GM23338 (cell line): ENCODE measurements around the gene SDR39U1. TPM values are rescaled to one million over a fixed set of nuclear protein-coding genes. Genes with fewer than 3 reads are reported as not detected.

Experiments
- ATAC-seq: fragments of 200-7000 bp; cut with Tn5 transposase; 3 replicates; pipeline ENCODE4 v1.9.1; 2020
- DNase-seq: peaks from one replicate; pipeline ENCODE4 v3.0.0-alpha.2; 2015; ENCODE audit warnings: low spot score
- H2AFZ ChIP-seq: fragments of 200-600 bp; sonication (generic); 2 replicates; pipeline ENCODE4 v1.8.0; 2016; ENCODE audit warnings: antibody characterized with exemption, mild to moderate bottlenecking, moderate library complexity
- H3F3A ChIP-seq: fragments of 200-600 bp; sonication (generic); replicated peaks from 2 replicates; pipeline ENCODE4 v1.8.0; 2017; ENCODE audit warnings: antibody characterized with exemption, mixed run types, low read depth
- H3K27ac ChIP-seq: fragments of 200-600 bp; sonication (generic); 2 replicates; pipeline ENCODE4 v1.6.1; 2016; ENCODE audit warnings: low read depth
- H3K27me3 ChIP-seq: fragments of 200-600 bp; sonication (generic); 2 replicates; pipeline ENCODE4 v1.8.0; 2016; ENCODE audit warnings: mild to moderate bottlenecking, mixed run types, moderate library complexity; ENCODE audit not compliant: insufficient read depth
- H3K36me3 ChIP-seq: fragments of 200-600 bp; sonication (generic); 2 replicates; pipeline ENCODE4 v1.8.0; 2016; ENCODE audit warnings: mild to moderate bottlenecking; ENCODE audit not compliant: insufficient read depth
- H3K4me1 ChIP-seq: fragments of 200-600 bp; sonication (generic); 2 replicates; pipeline ENCODE4 v1.8.0; 2016; ENCODE audit warnings: mild to moderate bottlenecking, moderate library complexity; ENCODE audit not compliant: insufficient read depth
- H3K4me2 ChIP-seq: fragments of 200-600 bp; sonication (generic); 2 replicates; pipeline ENCODE4 v1.7.1; 2017; ENCODE audit warnings: mixed run types
- H3K4me3 ChIP-seq: fragments of 200-600 bp; sonication (generic); 2 replicates; pipeline ENCODE4 v1.6.1; 2016; ENCODE audit warnings: mixed run types
- H3K79me2 ChIP-seq: fragments of 200-600 bp; sonication (generic); replicated peaks from 2 replicates; pipeline ENCODE4 v1.8.0; 2017; ENCODE audit warnings: mild to moderate bottlenecking; ENCODE audit not compliant: insufficient read depth
- H3K9me2 ChIP-seq: fragments of 200-600 bp; sonication (generic); 2 replicates; pipeline ENCODE4 v1.8.0; 2017; ENCODE audit not compliant: insufficient read depth
- H4K20me1 ChIP-seq: fragments of 200-600 bp; sonication (generic); replicated peaks from 2 replicates; pipeline ENCODE4 v1.8.0; 2017; ENCODE audit warnings: mild to moderate bottlenecking; ENCODE audit not compliant: insufficient read depth
- H3K27ac Mint-ChIP-seq: 2 replicates; pipeline ENCODE4 v1.8.0; 2020; ENCODE audit warnings: inconsistent platforms, mild to moderate bottlenecking, moderate library complexity, mixed read lengths
- H3K27me3 Mint-ChIP-seq: 3 replicates; pipeline ENCODE4 v1.8.0; 2022; ENCODE audit warnings: low read depth, mild to moderate bottlenecking, moderate library complexity, mixed read lengths, inconsistent platforms; ENCODE audit not compliant: insufficient read depth, poor library complexity
- H3K36me3 Mint-ChIP-seq: 3 replicates; pipeline ENCODE4 v1.8.0; 2021; ENCODE audit warnings: low read depth, mild to moderate bottlenecking, inconsistent platforms, moderate library complexity, mixed read lengths
- H3K4me1 Mint-ChIP-seq: 3 replicates; pipeline ENCODE4 v1.8.0; 2020; ENCODE audit warnings: mild to moderate bottlenecking, inconsistent platforms, mixed read lengths
- H3K4me3 Mint-ChIP-seq: 3 replicates; pipeline ENCODE4 v1.8.0; 2021; ENCODE audit warnings: moderate library complexity, mild to moderate bottlenecking, inconsistent platforms, mixed read lengths
- H3K9me3 Mint-ChIP-seq: 3 replicates; pipeline ENCODE4 v1.8.0; 2020; ENCODE audit warnings: moderate library complexity, mild to moderate bottlenecking, inconsistent platforms, mixed read lengths
- CREB1 ChIP-seq: fragments of 250-450 bp; sonication (Bioruptor Pico); IDR thresholded peaks from 2 replicates; pipeline ENCODE4 v1.5.0; 2020; ENCODE audit warnings: low read depth, mild to moderate bottlenecking, moderate library complexity
- EZH2 ChIP-seq: fragments of 200-600 bp; sonication (generic); IDR thresholded peaks from one replicate; pipeline ENCODE4 v1.8.0; 2017; ENCODE audit warnings: antibody characterized with exemption, mild to moderate bottlenecking, low read depth; ENCODE audit not compliant: unreplicated experiment
- EZH2phosphoT487 ChIP-seq: fragments of 200-600 bp; sonication (generic); IDR thresholded peaks from one replicate; pipeline ENCODE4 v1.8.1; 2018; ENCODE audit warnings: antibody characterized with exemption; ENCODE audit not compliant: unreplicated experiment
- JUNB ChIP-seq: IDR thresholded peaks from one replicate; pipeline ENCODE4 v1.6.1; 2016; ENCODE audit warnings: antibody characterized with exemption; ENCODE audit not compliant: unreplicated experiment
- NANOG ChIP-seq: IDR thresholded peaks from 2 replicates; pipeline ENCODE4 v1.6.1; 2016; ENCODE audit warnings: antibody characterized with exemption, borderline replicate concordance
- POLR2AphosphoS5 ChIP-seq: IDR thresholded peaks from 2 replicates; pipeline ENCODE4 v1.6.1; 2016; ENCODE audit warnings: antibody characterized with exemption, low read depth
- STAT1 ChIP-seq: IDR thresholded peaks from one replicate; pipeline ENCODE4 v1.6.1; 2016; ENCODE audit warnings: antibody characterized with exemption; ENCODE audit not compliant: unreplicated experiment
- ZNF114 ChIP-seq: fragments of 250-450 bp; sonication (Bioruptor Pico); IDR thresholded peaks from 2 replicates; pipeline ENCODE4 v1.5.0; 2020; ENCODE audit warnings: mild to moderate bottlenecking, moderate library complexity
- ZNF331 ChIP-seq: fragments of 250-450 bp; sonication (Bioruptor Pico); IDR thresholded peaks from 2 replicates; pipeline ENCODE4 v1.5.0; 2020; ENCODE audit warnings: low read depth, mild to moderate bottlenecking, moderate library complexity
- polyA plus RNA-seq: library from polyadenylated mRNA; unstranded; fragments of >200 nt; fragmentation: Nextera tagmentation; extraction: Ambion mirVana; gene quantifications from 2 replicates; pipeline ENCODE4 v1.2.1, GENCODE V29; 2016
- total RNA-seq: library from RNA; depleted of rRNA; stranded (reverse); fragments of >200 nt; shearing (Covaris generic); gene quantifications from 2 replicates; pipeline ENCODE4 v1.2.3, GENCODE V29; 2014
- TF ChIP-seq, protein P1 (sequence below), 2 experiments: fragments of 200-600 bp in 1 of 2; sonication (generic) in 1 of 2; conservative IDR thresholded peaks; 2 replicates each; pipeline versions ENCODE4 v1.5.1 to v1.6.1; 2016 to 2017; ENCODE audit warnings: antibody characterized with exemption in 2 of 2, low read depth in 2 of 2, mild to moderate bottlenecking in 2 of 2, moderate library complexity in 1 of 2
- TF ChIP-seq, protein P2 (sequence below): IDR thresholded peaks from 2 replicates; pipeline ENCODE4 v1.6.1; 2016; ENCODE audit warnings: antibody characterized with exemption
- TF ChIP-seq, protein P3 (sequence below): IDR thresholded peaks from one replicate; pipeline ENCODE4 v1.6.1; 2018; ENCODE audit warnings: antibody characterized with exemption; ENCODE audit not compliant: unreplicated experiment
- TF ChIP-seq, protein P4 (sequence below): fragments of 250-450 bp; sonication (Bioruptor Pico); IDR thresholded peaks from 2 replicates; pipeline ENCODE4 v1.5.0; 2020; ENCODE audit warnings: mild to moderate bottlenecking, moderate library complexity

SDR39U1 gene
- total and polyA plus RNA-seq, 2 experiments from 2014 or later: 22.9 to 66.5 TPM

DNA sequence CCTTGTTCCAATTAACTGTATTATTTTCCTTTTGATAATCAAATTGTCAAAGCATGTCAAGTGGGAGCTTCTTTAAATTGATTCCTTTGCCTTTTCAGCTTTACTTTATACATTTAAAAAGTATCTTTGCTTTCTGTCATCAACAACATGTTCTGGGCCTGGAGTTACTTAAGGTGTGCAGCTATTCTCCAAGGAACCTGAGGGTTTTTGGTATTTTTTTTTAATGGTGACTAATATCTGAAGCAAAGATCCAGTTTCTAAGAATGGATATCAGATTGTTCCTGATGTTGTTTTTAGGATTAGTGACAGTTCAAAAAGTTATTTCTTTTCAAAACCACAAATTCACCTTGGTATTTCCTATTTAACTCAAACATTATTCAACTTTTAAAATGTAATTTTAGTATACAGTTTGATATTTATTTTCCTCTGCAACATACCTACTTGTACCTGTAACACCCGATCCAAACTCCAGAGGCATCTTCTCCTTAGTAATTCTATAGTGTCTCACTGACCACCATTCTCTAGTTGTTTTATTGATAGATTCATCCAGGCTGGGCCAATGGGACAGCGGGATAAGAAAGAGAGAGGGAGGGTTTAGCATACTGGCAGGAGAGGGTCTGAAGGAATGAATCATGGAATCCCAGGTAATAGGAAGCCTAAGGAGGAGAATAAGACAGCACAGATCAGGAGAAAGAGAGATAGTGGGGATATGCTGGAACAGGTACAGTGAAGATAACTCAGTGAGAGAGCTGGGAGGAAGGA, 16.2 kb downstream of the SDR39U1 start:
- Histone ChIP-seq H3K4me1 (peaks cover 17% of the 10 kb centered on the region), H3K27me3 (peaks cover 43% of the 10 kb centered on the region), H3K27ac (no peak overlapping the region), H3K36me3 (no peaks in the 10 kb centered on the region), H4K20me1 (no peaks in the 10 kb centered on the region), H3K79me2 (no peaks in the 10 kb centered on the region), H2AFZ (peak overlapping the region; percentile 67; the same call in 1 of the 2 replicates), H3F3A (peaks cover 9% of the 10 kb centered on the region), H3K4me2 (no peak overlapping the region), H3K4me3 (no peak overlapping the region), H3K9me2 (no peaks in the 10 kb centered on the region)
- H3K4me3 Mint-ChIP-seq: peak overlapping the region; percentile 16; the same call in 1 of the 3 replicates
- TF ChIP-seq ZNF331 (CRISPR knock-in tag): no peak
- TF ChIP-seq, protein P1, sequence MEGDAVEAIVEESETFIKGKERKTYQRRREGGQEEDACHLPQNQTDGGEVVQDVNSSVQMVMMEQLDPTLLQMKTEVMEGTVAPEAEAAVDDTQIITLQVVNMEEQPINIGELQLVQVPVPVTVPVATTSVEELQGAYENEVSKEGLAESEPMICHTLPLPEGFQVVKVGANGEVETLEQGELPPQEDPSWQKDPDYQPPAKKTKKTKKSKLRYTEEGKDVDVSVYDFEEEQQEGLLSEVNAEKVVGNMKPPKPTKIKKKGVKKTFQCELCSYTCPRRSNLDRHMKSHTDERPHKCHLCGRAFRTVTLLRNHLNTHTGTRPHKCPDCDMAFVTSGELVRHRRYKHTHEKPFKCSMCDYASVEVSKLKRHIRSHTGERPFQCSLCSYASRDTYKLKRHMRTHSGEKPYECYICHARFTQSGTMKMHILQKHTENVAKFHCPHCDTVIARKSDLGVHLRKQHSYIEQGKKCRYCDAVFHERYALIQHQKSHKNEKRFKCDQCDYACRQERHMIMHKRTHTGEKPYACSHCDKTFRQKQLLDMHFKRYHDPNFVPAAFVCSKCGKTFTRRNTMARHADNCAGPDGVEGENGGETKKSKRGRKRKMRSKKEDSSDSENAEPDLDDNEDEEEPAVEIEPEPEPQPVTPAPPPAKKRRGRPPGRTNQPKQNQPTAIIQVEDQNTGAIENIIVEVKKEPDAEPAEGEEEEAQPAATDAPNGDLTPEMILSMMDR (conservative IDR thresholded peaks at IDR 0.05; ENCODE audit: low read depth in 2 of 2): no peak
- TF ChIP-seq, protein P2, sequence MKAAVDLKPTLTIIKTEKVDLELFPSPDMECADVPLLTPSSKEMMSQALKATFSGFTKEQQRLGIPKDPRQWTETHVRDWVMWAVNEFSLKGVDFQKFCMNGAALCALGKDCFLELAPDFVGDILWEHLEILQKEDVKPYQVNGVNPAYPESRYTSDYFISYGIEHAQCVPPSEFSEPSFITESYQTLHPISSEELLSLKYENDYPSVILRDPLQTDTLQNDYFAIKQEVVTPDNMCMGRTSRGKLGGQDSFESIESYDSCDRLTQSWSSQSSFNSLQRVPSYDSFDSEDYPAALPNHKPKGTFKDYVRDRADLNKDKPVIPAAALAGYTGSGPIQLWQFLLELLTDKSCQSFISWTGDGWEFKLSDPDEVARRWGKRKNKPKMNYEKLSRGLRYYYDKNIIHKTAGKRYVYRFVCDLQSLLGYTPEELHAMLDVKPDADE: no peak
- TF ChIP-seq JUNB: no peak
- no peak for TF ChIP-seq POLR2AphosphoS5
- no peak for TF ChIP-seq ZNF114
- TF ChIP-seq EZH2: no peak
- TF ChIP-seq, protein P3, sequence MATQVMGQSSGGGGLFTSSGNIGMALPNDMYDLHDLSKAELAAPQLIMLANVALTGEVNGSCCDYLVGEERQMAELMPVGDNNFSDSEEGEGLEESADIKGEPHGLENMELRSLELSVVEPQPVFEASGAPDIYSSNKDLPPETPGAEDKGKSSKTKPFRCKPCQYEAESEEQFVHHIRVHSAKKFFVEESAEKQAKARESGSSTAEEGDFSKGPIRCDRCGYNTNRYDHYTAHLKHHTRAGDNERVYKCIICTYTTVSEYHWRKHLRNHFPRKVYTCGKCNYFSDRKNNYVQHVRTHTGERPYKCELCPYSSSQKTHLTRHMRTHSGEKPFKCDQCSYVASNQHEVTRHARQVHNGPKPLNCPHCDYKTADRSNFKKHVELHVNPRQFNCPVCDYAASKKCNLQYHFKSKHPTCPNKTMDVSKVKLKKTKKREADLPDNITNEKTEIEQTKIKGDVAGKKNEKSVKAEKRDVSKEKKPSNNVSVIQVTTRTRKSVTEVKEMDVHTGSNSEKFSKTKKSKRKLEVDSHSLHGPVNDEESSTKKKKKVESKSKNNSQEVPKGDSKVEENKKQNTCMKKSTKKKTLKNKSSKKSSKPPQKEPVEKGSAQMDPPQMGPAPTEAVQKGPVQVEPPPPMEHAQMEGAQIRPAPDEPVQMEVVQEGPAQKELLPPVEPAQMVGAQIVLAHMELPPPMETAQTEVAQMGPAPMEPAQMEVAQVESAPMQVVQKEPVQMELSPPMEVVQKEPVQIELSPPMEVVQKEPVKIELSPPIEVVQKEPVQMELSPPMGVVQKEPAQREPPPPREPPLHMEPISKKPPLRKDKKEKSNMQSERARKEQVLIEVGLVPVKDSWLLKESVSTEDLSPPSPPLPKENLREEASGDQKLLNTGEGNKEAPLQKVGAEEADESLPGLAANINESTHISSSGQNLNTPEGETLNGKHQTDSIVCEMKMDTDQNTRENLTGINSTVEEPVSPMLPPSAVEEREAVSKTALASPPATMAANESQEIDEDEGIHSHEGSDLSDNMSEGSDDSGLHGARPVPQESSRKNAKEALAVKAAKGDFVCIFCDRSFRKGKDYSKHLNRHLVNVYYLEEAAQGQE: no peak
- TF ChIP-seq NANOG: no peak
- no peak for TF ChIP-seq CREB1 (CRISPR knock-in tag)
- TF ChIP-seq STAT1: no peak
- TF ChIP-seq, protein P4, sequence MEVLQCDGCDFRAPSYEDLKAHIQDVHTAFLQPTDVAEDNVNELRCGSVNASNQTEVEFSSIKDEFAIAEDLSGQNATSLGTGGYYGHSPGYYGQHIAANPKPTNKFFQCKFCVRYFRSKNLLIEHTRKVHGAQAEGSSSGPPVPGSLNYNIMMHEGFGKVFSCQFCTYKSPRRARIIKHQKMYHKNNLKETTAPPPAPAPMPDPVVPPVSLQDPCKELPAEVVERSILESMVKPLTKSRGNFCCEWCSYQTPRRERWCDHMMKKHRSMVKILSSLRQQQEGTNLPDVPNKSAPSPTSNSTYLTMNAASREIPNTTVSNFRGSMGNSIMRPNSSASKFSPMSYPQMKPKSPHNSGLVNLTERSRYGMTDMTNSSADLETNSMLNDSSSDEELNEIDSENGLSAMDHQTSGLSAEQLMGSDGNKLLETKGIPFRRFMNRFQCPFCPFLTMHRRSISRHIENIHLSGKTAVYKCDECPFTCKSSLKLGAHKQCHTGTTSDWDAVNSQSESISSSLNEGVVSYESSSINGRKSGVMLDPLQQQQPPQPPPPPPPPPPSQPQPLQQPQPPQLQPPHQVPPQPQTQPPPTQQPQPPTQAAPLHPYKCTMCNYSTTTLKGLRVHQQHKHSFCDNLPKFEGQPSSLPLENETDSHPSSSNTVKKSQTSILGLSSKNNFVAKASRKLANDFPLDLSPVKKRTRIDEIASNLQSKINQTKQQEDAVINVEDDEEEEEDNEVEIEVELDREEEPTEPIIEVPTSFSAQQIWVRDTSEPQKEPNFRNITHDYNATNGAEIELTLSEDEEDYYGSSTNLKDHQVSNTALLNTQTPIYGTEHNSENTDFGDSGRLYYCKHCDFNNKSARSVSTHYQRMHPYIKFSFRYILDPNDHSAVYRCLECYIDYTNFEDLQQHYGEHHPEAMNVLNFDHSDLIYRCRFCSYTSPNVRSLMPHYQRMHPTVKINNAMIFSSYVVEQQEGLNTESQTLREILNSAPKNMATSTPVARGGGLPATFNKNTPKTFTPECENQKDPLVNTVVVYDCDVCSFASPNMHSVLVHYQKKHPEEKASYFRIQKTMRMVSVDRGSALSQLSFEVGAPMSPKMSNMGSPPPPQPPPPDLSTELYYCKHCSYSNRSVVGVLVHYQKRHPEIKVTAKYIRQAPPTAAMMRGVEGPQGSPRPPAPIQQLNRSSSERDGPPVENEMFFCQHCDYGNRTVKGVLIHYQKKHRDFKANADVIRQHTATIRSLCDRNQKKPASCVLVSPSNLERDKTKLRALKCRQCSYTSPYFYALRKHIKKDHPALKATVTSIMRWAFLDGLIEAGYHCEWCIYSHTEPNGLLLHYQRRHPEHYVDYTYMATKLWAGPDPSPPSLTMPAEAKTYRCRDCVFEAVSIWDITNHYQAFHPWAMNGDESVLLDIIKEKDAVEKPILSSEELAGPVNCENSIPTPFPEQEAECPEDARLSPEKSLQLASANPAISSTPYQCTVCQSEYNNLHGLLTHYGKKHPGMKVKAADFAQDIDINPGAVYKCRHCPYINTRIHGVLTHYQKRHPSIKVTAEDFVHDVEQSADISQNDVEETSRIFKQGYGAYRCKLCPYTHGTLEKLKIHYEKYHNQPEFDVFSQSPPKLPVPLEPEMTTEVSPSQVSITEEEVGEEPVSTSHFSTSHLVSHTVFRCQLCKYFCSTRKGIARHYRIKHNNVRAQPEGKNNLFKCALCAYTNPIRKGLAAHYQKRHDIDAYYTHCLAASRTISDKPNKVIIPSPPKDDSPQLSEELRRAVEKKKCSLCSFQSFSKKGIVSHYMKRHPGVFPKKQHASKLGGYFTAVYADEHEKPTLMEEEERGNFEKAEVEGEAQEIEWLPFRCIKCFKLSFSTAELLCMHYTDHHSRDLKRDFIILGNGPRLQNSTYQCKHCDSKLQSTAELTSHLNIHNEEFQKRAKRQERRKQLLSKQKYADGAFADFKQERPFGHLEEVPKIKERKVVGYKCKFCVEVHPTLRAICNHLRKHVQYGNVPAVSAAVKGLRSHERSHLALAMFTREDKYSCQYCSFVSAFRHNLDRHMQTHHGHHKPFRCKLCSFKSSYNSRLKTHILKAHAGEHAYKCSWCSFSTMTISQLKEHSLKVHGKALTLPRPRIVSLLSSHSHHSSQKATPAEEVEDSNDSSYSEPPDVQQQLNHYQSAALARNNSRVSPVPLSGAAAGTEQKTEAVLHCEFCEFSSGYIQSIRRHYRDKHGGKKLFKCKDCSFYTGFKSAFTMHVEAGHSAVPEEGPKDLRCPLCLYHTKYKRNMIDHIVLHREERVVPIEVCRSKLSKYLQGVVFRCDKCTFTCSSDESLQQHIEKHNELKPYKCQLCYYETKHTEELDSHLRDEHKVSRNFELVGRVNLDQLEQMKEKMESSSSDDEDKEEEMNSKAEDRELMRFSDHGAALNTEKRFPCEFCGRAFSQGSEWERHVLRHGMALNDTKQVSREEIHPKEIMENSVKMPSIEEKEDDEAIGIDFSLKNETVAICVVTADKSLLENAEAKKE: no peak
- no peak for TF ChIP-seq EZH2phosphoT487
- H3K27ac Mint-ChIP-seq: no peak overlapping the region
- DNase-seq (peak; percentile 22), ATAC-seq (no peak)
- no peaks in the 10 kb centered on the region for H3K9me3 Mint-ChIP-seq
- peaks cover 17% of the 10 kb centered on the region for H3K27me3 Mint-ChIP-seq
- no peaks in the 10 kb centered on the region; the same call in 2 of the 3 replicates for H3K36me3 Mint-ChIP-seq
- peaks cover 19% of the 10 kb centered on the region for H3K4me1 Mint-ChIP-seq
